NT2/D1 (cell line): ENCODE results near the gene XYLT1.

Experiments
- YY1 ChIP-seq: IDR thresholded peaks from 2 replicates; pipeline ENCODE4 v1.6.1; 2011; ENCODE audit not compliant: insufficient read length, insufficient read depth
- ZNF274 ChIP-seq: IDR thresholded peaks from 2 replicates; pipeline ENCODE4 v1.6.1; 2011; ENCODE audit warnings: mild to moderate bottlenecking, low read depth, low read length

DNA sequence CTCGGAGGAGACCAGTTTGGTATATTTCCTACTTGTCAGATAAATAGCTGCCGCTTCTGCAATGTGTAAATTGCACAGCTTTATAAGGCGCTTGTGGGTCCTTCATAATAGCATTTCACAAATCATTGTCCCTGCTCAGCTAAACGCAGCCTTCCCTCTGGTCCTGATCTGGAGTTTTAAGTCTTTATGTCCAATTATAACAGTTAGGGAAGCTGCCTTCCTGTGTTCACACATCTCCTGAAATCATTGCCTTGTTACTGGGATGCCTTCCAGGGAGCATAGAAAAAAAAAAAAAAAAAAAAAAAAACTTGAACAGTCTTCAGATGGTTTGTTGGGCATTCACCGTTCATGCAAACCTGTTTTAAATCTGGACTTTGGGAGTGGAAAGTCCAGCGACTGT, 342.0 kb downstream of the XYLT1 start:
- TF ChIP-seq ZNF274 (no peak), YY1 (no peak)
